ENCODE measurements around the gene SLC1A7. TPM values are rescaled to one million over a fixed set of nuclear protein-coding genes. Genes with fewer than 3 reads are reported as not detected.

SLC1A7 gene
- total RNA-seq, 1 donor from 2014 or later, result 21.1 TPM

GRCh38 chr1:53116307-53116810, 26.1 kb downstream of the SLC1A7 start:
- no peak for DNase-seq (ENCODE audit: low spot score)

GRCh38 chr1:53115403-53116306, 26.8 kb downstream of the SLC1A7 start:
- peak; percentile 82 for DNase-seq (ENCODE audit: low spot score)

- no peak for DNase-seq (ENCODE audit: low spot score)
Observed at GRCh38 chr1:53114581-53115400, 27.6 kb downstream of the SLC1A7 start.

- no peak for DNase-seq (ENCODE audit: low spot score)
Observed at GRCh38 chr1:53114090-53114489, 28.3 kb downstream of the SLC1A7 start.

- no peak for DNase-seq (ENCODE audit: low spot score)
Observed at GRCh38 chr1:53112861-53113260, 29.6 kb downstream of the SLC1A7 start.

GRCh38 chr1:53112271-53112774, 30.1 kb downstream of the SLC1A7 start:
- no peak for DNase-seq (ENCODE audit: low spot score)

GRCh38 chr1:53111693-53112092, 30.7 kb downstream of the SLC1A7 start:
- DNase-seq (ENCODE audit: low spot score), result no peak

GRCh38 chr1:53111073-53111556, 31.3 kb downstream of the SLC1A7 start:
- peak; percentile 74 for DNase-seq (ENCODE audit: low spot score)

GRCh38 chr1:53110370-53111072, 31.9 kb downstream of the SLC1A7 start:
- DNase-seq (ENCODE audit: low spot score), result no peak

GRCh38 chr1:53108646-53109580, 33.5 kb downstream of the SLC1A7 start:
- no peak for DNase-seq (ENCODE audit: low spot score)

- DNase-seq (ENCODE audit: low spot score), result peak; percentile 66
Observed at GRCh38 chr1:53107570-53108322, 34.7 kb downstream of the SLC1A7 start.

GRCh38 chr1:53107090-53107489, 35.3 kb downstream of the SLC1A7 start:
- DNase-seq (ENCODE audit: low spot score), result no peak

- no peak for DNase-seq (ENCODE audit: low spot score)
Observed at GRCh38 chr1:53104289-53104913, 38.0 kb downstream of the SLC1A7 start.

- DNase-seq (ENCODE audit: low spot score), result no peak
Observed at GRCh38 chr1:53094533-53094919, 47.9 kb downstream of the SLC1A7 start.

GRCh38 chr1:53093778-53094532, 48.5 kb downstream of the SLC1A7 start:
- no peak for DNase-seq (ENCODE audit: low spot score)

GRCh38 chr1:53093451-53093754, 49.0 kb downstream of the SLC1A7 start:
- no peak for DNase-seq (ENCODE audit: low spot score)

GRCh38 chr1:53092659-53093450, 49.6 kb downstream of the SLC1A7 start:
- peak; percentile 59 for DNase-seq (ENCODE audit: low spot score)

Data from mucosa of gallbladder (tissue), 1 donor.